GM23338 (cell line): ENCODE measurements around the gene FGF11.
"Not testable (repeated sequence)": the region's sequence is repeated elsewhere in the genome, so short reads cannot be mapped to it uniquely, and the experiment has no call there.

Experiments
- CREB1 ChIP-seq: fragments of 250-450 bp; sonication (Bioruptor Pico); IDR thresholded peaks from 2 replicates; pipeline ENCODE4 v1.5.0; 2020; ENCODE audit warnings: low read depth, mild to moderate bottlenecking, moderate library complexity
- EZH2 ChIP-seq: fragments of 200-600 bp; sonication (generic); IDR thresholded peaks from one replicate; pipeline ENCODE4 v1.8.0; 2017; ENCODE audit warnings: antibody characterized with exemption, mild to moderate bottlenecking, low read depth; ENCODE audit not compliant: unreplicated experiment
- TF ChIP-seq, protein P1 (sequence below), 2 experiments: fragments of 200-600 bp in 1 of 2; sonication (generic) in 1 of 2; conservative IDR thresholded peaks; 2 replicates each; pipeline versions ENCODE4 v1.5.1 to v1.6.1; 2016 to 2017; ENCODE audit warnings: antibody characterized with exemption in 2 of 2, low read depth in 2 of 2, mild to moderate bottlenecking in 2 of 2, moderate library complexity in 1 of 2

DNA sequence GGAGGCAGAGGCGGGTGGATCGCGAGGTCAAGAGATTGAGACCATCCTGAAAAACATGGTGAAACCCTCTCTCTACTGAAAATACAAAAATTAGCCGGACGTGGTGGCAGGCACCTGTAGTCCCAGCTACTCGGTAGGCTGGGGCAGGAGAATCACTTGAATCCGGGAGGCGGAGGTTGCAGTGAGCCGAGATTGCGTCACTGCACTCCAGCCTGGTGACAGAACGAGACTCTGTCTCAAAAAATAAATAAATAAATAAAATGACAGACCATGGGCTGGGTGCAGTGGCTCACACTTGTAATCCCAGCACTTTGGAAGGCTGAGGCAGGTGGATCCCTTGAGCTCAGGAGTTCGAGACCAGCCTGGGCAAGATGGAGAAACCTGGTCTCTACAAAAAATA lies 30.5 kb downstream of the FGF11 start:
- TF ChIP-seq, protein P1, sequence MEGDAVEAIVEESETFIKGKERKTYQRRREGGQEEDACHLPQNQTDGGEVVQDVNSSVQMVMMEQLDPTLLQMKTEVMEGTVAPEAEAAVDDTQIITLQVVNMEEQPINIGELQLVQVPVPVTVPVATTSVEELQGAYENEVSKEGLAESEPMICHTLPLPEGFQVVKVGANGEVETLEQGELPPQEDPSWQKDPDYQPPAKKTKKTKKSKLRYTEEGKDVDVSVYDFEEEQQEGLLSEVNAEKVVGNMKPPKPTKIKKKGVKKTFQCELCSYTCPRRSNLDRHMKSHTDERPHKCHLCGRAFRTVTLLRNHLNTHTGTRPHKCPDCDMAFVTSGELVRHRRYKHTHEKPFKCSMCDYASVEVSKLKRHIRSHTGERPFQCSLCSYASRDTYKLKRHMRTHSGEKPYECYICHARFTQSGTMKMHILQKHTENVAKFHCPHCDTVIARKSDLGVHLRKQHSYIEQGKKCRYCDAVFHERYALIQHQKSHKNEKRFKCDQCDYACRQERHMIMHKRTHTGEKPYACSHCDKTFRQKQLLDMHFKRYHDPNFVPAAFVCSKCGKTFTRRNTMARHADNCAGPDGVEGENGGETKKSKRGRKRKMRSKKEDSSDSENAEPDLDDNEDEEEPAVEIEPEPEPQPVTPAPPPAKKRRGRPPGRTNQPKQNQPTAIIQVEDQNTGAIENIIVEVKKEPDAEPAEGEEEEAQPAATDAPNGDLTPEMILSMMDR (conservative IDR thresholded peaks at IDR 0.05; ENCODE audit: low read depth in 2 of 2), result not testable (repeated sequence)
- not testable (repeated sequence) for TF ChIP-seq EZH2; CREB1 (CRISPR knock-in tag)
